ENCODE results near the gene FASTK. TPM values are rescaled to one million over a fixed set of nuclear protein-coding genes. Genes with fewer than 3 reads are reported as not detected.

FASTK gene
- total RNA-seq, 1 donor from 2014 or later = 56.1 TPM

- H3K36me3 ChIP-seq (ENCODE audit: insufficient read depth, low read length) = no peaks in the 10 kb centered on the region
- Mint-ChIP-seq H3K36me3 (ENCODE audit: low read depth, unreplicated experiment) (peaks cover 12% of the 10 kb centered on the region), H3K27me3 (ENCODE audit: low read depth, unreplicated experiment) (no peaks in the 10 kb centered on the region), H3K9me3 (ENCODE audit: unreplicated experiment) (no peaks in the 10 kb centered on the region), H3K4me3 (ENCODE audit: unreplicated experiment) (peak overlapping the region; percentile 86), H3K27ac (ENCODE audit: unreplicated experiment) (peak overlapping the region; percentile 81), H3K4me1 (ENCODE audit: low read depth, unreplicated experiment) (peaks cover 32% of the 10 kb centered on the region)
- FAIRE-seq = no peak
- H3K4me1 ChIP-seq (ENCODE audit: insufficient read depth, low read length) = peaks cover 30% of the 10 kb centered on the region
- no peak overlapping the region for H2AFZ ChIP-seq (ENCODE audit: low read depth, low read length)
- H3K9ac ChIP-seq (ENCODE audit: low read length) = peak overlapping the region; percentile 5
- TF ChIP-seq CTCF (IDR thresholded peaks at IDR 0.05; ENCODE audit: insufficient read depth, low read depth, low read length) (no peak), EZH2 (IDR thresholded peaks at IDR 0.05; ENCODE audit: insufficient read depth, low read length) (no peak)
- DNase-seq (ENCODE audit: low read depth) = no peak
- no peak overlapping the region for H3K27ac ChIP-seq (ENCODE audit: low read depth, low read length)
- H3K4me2 ChIP-seq (ENCODE audit: low read length) = peak overlapping the region; percentile 79
- no peaks in the 10 kb centered on the region for H3K9me3 ChIP-seq (ENCODE audit: insufficient read depth, low read depth, low read length)
- peak overlapping the region; percentile 44 for H3K4me3 ChIP-seq (ENCODE audit: insufficient read depth, low read depth, low read length)
- no peaks in the 10 kb centered on the region for H3K27me3 ChIP-seq (ENCODE audit: insufficient read depth, low read length)
- peaks cover 65% of the 10 kb centered on the region for H3K79me2 ChIP-seq (ENCODE audit: insufficient read depth, low read length)
- H4K20me1 ChIP-seq (ENCODE audit: insufficient read depth, low read length) = peaks cover 79% of the 10 kb centered on the region
Observed at GRCh38 chr7:151115121-151115835, 34.7 kb upstream of the FASTK start.

GRCh38 chr7:151114151-151115090 is 33.8 kb upstream of the FASTK start:
- Mint-ChIP-seq H3K27me3 (ENCODE audit: low read depth, unreplicated experiment) (no peaks in the 10 kb centered on the region), H3K27ac (ENCODE audit: unreplicated experiment) (peak overlapping the region; percentile 97), H3K4me3 (ENCODE audit: unreplicated experiment) (peak overlapping the region; percentile 84), H3K36me3 (ENCODE audit: low read depth, unreplicated experiment) (peaks cover 11% of the 10 kb centered on the region), H3K4me1 (ENCODE audit: low read depth, unreplicated experiment) (peaks cover 33% of the 10 kb centered on the region), H3K9me3 (ENCODE audit: unreplicated experiment) (no peaks in the 10 kb centered on the region)
- Histone ChIP-seq H2AFZ (ENCODE audit: low read depth, low read length) (peak overlapping the region; percentile 24), H3K4me2 (ENCODE audit: low read length) (peak overlapping the region; percentile 79), H3K9me3 (ENCODE audit: insufficient read depth, low read depth, low read length) (no peaks in the 10 kb centered on the region), H4K20me1 (ENCODE audit: insufficient read depth, low read length) (peaks cover 84% of the 10 kb centered on the region), H3K36me3 (ENCODE audit: insufficient read depth, low read length) (no peaks in the 10 kb centered on the region), H3K79me2 (ENCODE audit: insufficient read depth, low read length) (peaks cover 73% of the 10 kb centered on the region), H3K27ac (ENCODE audit: low read depth, low read length) (peak overlapping the region; percentile 80), H3K4me1 (ENCODE audit: insufficient read depth, low read length) (peaks cover 30% of the 10 kb centered on the region), H3K27me3 (ENCODE audit: insufficient read depth, low read length) (no peaks in the 10 kb centered on the region), H3K4me3 (ENCODE audit: insufficient read depth, low read depth, low read length) (peak overlapping the region; percentile 45), H3K9ac (ENCODE audit: low read length) (peak overlapping the region; percentile 65)
- TF ChIP-seq EZH2 (IDR thresholded peaks at IDR 0.05; ENCODE audit: insufficient read depth, low read length) = no peak
- TF ChIP-seq CTCF (IDR thresholded peaks at IDR 0.05; ENCODE audit: insufficient read depth, low read depth, low read length) = no peak
- no peak for FAIRE-seq
- DNase-seq (ENCODE audit: low read depth) = no peak

All from astrocyte (in vitro differentiated cells and primary cell).